Esophagus muscularis mucosa (tissue), 3 donors: ENCODE results near the gene TP73.

Experiments used
- EP300 ChIP-seq: sonication (generic); formaldehyde crosslinking; IDR thresholded peaks from one replicate; pipeline ENCODE4 v1.6.1; 2017; ENCODE audit warnings: antibody characterized with exemption
- TF ChIP-seq, protein P1 (sequence below), 3 experiments: fragments of 200-600 bp in 2 of 3; fragments of 450-650 bp in 1 of 3; sonication (generic) in 2 of 3; IDR thresholded peaks; one replicate each; pipeline ENCODE4 v1.5.1; 2017 to 2019; ENCODE audit warnings: antibody characterized with exemption in 3 of 3, mild to moderate bottlenecking in 2 of 3, moderate library complexity in 1 of 3

DNA sequence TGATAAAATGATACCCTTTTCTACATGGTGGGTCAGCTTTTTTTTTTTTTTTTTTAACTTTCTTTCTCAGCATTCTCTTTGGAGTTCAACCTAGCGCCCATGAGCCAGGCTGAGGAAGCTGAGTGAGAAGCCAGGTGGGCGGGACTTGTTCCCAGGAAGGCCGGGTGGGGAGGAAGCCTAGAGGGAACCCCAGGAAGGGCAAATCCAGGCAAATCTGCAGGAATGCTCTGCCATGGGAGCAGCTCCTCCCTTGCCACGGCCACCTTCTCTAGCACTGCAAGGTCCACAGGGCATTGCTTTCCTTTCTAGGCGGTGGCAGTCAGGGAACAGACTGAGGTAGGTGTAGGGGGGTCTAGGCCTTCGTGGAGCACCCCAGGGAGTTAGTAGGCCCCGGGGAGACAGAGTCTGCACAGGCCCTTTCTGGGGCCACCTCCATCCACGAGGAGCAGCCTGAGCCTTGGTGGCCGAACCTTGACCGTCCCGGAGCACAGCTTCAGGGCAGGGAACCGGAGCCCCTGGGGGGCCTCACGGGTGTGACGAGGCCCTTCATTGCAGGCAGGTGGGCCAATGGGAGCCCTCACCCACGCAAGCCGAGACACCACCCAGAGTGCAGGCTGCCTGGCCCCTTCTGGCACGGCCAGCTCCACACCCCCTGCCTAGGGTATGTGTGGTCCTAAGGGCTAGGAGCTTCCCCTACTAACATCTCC is 81.7 kb downstream of the TP73 start:
- TF ChIP-seq EP300 = no peak
- TF ChIP-seq, protein P1, sequence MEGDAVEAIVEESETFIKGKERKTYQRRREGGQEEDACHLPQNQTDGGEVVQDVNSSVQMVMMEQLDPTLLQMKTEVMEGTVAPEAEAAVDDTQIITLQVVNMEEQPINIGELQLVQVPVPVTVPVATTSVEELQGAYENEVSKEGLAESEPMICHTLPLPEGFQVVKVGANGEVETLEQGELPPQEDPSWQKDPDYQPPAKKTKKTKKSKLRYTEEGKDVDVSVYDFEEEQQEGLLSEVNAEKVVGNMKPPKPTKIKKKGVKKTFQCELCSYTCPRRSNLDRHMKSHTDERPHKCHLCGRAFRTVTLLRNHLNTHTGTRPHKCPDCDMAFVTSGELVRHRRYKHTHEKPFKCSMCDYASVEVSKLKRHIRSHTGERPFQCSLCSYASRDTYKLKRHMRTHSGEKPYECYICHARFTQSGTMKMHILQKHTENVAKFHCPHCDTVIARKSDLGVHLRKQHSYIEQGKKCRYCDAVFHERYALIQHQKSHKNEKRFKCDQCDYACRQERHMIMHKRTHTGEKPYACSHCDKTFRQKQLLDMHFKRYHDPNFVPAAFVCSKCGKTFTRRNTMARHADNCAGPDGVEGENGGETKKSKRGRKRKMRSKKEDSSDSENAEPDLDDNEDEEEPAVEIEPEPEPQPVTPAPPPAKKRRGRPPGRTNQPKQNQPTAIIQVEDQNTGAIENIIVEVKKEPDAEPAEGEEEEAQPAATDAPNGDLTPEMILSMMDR (IDR thresholded peaks at IDR 0.05) = no peak
